NCI-H82 (cell line): ENCODE data around the gene GABRG2.
A peak's percentile ranks its signal among the peaks of the same experiment; 100 is the strongest.
"Not testable (repeated sequence)": the region's sequence is repeated elsewhere in the genome, so short reads cannot be mapped to it uniquely, and the experiment has no call there.

Experiments used
- DNase-seq: peaks from one replicate; lab custom pipeline; 2025; lab: John Stamatoyannopoulos, UW

The GABRG2 gene

DNA sequence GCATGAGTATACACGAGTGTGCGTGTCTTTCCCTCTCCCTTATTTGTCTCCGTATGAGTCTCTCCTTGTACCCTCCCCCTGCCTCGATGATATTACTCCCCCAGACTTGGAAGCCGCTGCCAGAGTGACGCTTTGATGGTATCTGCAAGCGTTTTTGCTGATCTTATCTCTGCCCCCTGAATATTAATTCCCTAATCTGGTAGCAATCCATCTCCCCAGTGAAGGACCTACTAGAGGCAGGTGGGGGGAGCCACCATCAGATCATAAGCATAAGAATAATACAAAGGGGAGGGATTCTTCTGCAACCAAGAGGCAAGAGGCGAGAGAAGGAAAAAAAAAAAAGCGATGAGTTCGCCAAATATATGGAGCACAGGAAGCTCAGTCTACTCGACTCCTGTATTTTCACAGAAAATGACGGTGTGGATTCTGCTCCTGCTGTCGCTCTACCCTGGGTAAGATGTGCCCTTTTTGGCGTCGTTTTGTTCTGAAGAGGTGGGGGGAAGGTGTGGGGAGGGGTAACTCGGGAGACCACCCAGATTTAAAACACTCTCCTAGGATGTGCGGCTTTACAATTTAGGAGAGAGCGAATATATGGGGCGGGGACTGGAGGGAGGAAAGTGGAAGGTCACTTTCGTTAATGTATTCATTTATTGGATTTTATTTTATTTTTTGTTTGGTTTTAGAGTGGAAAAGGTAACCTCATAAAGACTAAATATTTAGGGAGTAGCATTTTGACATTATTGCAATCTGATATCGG is at the start of gene GABRG2:
TSS of gene GABRG2 (plus strand) at position 119 of the 757 bp plus-strand sequence. CDS start at position 346, 227 bp downstream.
- DNase-seq = peak; percentile 19

DNA sequence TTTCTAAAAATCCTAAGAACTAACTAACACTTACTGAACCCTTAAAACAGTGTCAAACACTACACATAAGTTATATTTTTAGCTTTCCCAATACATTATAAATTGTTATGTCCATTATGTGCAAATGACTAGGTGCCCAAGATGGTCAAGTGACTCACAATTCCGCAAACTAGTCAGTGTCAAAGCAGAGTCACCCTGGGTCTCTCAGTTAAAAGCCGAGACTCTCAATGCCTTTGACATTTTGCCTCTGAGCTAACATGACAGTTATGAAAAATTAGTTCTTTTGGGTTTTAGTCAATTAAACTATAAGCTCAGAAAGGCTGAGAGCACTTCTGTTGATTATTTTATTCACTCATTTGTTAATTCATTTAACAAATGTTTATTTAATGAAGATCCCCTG is 42.3 kb upstream of the GABRG2 start:
- DNase-seq = no peak

DNA sequence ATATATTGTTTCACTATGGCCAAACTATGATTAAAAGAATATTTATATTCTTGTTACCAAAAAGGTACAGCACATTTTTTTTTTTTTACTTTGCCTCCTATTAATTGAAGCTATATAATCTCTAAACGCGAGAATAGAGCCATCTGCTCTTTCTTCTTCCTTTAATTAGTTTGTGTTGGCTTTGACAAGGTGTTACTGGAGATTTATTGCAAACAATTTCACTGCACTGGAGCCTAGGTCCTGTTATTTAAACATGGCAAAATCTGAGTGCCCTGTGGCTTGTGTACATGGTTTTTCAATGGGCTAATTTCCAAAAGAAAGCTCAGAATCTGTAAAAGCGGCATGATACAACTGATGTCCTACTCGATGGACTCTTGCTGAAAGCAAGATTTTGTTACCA is 40.8 kb upstream of the GABRG2 start:
- peak; percentile 78 for DNase-seq

DNA sequence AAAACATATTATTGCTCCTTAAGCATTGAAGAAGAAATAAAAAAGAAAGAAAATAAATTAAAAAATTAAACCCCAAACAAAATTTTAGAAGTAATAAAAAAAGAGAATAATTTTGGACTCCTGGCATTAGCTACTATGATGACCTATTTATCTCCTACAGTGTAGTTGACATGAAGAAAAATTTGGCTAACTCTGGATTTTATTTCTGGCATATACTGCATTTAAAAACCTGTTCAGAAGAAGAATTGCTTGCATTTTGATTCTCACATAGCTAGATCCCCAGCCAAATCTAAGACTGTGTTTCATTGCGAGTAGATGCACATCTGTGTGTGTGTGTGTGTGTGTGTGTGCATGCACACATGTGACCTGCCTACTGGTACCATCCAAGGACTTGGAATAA is 30.1 kb upstream of the GABRG2 start:
- no peak for DNase-seq

DNA sequence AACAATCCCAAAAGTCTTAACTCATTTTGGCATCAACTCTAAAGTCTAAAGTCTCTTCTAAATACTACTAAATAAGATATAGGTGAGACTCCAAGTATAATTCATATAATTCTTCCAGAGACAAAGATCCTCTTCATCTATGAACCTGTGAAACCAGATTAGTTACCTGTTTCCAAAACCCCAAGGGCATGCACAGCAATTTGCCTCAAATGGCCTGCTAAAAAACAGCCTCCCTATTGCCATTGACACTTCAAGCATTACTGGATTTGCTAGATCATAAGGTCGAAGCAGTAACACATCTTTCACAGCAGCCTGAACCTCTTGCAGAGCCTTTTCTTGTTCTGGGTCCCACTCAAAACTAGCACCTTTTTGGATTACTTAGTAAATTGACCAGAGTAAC is 20.3 kb upstream of the GABRG2 start:
- no peak for DNase-seq

DNA sequence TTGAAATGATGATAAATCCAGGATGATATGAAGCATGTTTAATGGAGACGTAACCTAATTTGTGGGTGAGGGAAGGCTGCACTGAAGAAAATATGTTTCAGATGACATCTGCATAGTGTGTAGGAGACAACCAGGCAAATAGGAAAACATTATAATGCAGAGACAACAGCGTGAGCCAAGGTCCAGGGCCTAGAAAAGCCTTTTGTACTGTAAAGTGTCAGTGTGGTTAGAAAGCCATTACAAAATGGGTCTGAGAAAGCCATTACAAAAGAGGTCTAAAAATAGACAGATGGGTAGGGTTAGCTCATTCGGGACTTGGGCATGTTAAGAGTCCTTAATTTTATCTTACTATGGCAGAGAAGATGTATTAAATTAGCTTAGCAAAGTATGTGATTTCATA is 14.9 kb upstream of the GABRG2 start:
- no peak for DNase-seq

DNA sequence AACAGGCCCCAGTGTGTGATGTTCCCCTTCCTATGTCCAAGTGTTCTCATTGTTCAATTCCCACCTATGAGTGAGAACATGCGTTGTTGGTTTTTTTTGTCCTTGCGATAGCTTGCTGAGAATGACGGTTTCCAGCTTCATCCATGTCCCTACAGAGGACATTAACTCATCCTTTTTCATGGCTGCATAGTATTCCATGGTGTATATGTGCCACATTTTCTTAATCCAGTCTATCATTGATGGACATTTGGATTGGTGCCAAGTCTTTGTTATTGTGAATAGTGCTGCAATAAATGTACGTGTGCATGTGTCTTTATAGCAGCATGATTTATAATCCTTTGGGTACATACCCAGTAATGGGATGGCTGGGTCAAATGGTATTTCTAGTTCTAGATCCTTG is 12.5 kb upstream of the GABRG2 start:
- not testable (repeated sequence) for DNase-seq

DNA sequence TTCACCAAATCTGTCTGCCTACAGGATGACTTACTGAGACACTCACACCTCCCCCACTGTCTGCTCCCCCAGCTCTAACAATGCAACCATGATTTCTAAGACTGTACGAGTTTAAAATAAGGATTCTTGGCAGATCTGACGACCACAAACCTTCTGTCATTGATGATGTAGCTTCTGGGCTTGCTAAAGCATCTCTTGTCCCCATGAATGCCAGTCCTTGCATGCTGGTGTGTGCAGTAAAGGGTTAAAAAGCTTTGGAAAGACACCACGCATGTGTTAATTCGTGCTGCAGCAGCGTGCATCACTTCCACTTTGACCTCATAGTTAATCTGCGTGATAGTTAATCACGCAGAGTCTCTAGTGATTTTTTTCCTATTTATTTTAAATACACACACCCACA is 411 bp upstream of the GABRG2 start:
- DNase-seq = peak; percentile 14

DNA sequence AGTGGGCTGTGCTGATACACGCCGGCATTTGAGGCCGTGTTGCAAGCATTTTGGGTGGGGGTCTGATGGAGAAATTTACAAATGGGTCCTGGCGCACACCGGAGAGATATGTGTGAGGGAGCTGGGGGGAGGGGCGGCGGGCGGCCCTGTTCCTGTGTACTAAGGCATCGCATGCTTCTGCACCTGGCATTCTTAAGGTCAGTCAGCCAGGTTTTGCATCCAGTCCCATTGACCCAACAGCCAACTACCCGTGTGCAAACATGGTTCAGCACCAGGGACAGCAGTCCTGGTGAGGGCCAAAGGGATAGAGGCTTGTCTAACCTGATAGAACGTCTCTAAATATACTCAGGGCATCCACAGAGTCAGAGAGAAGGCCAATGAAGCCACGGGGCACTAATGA is 839 bp downstream of the GABRG2 start:
- DNase-seq = peak; percentile 24

DNA sequence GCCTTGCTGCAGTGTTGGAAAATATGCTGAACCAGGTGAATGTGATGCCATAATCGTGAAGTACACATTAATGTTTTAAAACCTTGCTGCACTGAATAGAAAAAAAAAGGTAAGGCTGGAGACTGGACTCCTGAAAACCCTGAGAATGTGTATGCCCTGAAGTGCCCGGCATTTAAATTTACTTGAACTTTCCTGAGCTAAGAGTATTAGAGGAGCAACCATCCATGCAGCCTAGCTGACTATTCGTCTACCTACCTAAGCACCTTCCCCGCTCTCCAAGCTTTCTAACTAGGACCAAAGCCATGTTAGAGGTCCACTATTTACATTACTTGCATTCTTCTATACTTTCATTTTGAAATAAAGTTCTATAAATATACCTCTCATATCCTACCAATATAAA is 1.4 kb downstream of the GABRG2 start:
- DNase-seq = no peak

DNA sequence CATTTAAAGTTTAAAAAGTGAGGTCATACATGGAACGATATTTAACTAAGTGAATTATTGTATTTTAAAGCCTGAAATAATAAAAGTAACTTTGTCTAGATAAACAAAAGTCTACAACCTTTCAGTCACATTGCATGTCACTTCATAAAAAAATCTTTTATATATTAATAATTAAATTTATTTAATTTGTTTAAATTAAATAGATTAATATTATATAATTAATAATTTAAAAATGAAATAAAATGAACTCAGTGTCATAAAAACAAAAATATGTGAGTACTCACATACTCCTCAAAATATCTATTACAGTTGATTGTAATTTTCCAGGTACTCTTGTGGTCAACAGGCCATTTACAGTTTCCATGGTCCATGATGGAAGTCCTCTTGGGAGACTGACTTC is 11.2 kb downstream of the GABRG2 start:
- no peak for DNase-seq

DNA sequence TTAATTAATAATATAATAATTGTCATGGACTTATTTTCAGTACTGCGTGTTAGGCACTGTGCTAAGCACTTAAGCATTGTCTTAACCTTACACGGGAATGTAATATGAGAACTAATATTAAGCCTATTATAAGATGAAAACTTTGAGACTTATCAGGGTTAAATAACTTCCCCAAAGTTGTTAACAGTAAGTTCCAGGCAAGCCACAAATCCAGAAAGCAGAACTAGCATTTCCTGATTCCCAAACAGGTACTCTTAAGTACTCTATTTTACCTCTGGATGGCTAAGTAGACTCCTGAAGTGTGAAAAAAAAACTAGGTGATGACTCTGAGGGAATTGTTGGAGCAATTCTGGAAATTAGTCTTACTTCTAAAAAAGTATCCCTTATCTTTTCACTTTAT is 23.8 kb downstream of the GABRG2 start:
- no peak for DNase-seq

DNA sequence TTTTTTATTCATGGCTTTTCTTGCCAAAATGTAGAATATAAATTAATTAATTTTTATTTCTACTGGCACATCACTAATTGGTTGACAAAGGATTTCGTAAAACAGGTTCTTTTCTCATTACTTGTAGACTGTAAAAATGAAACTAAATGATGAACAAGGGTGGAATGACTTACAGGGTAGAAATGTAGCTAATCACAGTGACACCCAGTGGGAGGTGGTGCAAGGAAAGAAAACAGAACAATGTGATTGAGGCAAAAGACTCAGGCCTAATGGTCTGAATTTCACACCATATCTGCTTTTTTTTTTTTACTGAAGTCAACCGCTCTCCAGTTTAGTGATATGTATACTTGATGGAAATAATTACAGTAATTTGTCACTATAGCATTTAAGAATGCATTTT is 28.9 kb downstream of the GABRG2 start:
- DNase-seq = no peak

DNA sequence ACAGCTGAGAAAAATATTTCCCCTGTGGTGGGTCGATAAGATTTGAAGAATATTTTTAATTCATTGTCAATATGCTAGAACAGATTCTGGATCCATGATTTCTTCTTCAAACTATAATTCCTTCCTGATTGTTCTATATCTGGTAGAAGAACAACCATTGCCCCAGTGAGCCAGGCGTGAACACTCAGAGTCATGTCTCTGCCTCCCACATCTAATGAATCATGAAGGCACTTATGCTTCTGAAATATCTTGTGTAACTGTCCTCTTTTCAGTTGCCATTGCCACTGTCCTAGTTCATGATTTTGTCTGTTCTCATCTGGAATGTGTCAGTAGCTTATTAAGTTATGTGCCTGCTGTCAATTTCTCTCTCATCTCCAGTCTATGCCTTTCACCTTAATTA is 40.0 kb downstream of the GABRG2 start:
- DNase-seq = no peak

DNA sequence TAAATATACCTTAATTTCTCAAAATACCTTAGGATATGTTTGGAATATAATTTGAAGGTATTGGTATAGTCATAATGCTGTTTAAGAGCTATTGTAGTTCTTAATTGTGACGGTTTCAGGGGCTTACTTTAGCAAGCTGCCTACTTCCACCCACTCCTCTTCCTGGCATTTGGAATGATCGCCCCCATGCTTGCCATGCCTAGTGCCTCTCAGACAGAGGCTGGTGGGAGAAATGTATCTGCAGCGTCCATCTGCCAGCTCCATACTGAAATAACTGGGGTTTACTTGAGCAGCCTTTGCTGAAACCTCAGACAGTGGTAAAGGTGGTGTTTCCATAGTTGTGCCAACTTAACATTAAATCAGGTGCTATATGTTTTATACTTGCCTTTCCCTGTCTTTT is 52.2 kb downstream of the GABRG2 start:
- DNase-seq = no peak

DNA sequence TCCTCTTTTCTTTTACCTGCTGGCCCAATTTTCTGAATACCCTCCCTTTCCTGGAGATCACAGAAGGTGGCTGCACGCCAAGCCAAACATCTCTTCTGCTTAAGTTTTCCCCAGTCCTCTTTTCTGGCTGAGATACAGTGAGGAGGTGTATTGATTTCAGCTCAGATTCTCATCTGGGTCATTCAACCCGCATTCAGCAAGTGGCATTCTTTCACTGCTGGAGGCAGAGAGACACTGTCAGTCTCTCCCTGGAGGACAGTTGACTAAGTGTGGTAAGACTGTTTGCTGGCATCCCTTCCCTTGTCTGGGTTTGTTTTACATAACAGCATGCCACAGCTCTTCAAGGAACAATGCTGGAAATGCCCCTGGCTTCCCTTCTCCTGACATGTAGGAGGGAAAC is 60.5 kb downstream of the GABRG2 start:
- DNase-seq = no peak

DNA sequence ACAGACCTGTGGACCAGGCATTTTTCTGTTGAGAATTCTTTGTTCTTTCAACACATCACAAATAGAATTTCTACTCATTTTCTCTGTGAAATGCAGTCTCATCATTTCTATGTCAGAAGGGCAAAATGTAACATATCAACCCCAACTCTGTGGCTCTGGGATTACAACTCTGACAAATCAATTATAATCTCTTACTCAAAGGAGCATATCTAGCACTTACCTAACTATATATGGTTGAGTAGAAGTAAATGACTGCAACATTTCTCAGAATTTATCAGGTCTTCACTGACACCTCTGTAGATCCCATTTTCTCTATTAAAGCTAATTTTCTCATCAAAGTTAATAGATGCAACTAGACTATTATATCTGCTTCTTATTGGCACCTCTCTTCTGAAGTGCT is 64.8 kb downstream of the GABRG2 start:
- DNase-seq = no peak

DNA sequence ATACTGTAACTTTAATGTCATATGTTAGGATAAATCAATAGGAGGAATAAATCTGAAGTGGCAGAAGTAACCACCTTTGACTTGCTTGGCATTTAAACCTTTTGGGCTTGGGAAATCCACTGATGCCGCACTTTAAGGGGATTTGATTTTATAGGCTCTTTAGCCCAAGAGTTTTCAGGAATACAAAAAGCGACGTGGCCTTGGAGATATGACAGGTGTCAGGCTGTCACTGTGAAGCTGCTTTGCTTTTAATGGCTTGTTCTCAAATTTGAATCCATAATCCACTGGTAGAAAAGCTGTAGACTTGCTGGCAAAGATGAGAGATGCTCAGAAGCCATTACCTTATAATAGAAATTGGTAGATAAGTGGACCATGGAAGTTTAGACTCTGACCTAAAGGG is 71.6 kb downstream of the GABRG2 start:
- peak; percentile 29 for DNase-seq

DNA sequence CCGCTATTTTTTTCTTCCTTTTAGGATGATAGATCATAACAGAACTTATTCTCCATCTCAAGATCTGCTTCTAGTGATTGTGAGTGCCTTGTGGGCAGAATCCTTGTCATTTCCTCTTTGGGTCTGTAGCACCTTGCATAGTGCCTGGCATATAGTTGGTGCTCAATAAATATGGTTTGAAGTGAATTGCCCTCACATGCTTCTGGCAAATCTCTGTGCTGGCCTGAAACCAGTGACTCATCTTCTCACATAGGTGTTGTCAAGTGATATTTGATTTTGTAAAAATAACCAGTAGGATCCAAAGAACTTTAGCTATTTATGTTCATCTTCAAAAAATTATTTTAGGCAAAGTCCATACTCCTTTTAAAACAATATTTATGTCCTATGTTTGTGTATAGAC is 86.7 kb downstream of the GABRG2 start:
- DNase-seq = no peak

DNA sequence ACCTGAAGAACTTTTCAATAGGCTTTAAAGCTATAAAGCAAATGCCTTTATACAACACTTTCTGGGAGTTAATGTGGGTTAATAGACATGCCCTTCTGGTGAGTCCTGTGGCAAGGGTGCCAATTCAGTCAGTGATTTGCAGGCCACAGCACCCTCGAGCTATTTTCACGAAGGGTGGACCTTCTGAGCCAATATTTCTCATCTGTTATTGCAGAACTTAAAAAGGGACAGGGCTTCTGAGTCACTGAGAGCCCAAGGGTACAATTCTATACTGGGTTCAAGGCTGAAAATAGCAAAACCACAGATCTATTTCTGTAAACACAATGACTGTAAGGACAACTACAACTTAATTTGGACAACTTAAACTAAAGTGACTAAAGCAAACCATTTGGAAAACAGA is 92.8 kb downstream of the GABRG2 start:
- no peak for DNase-seq

DNA sequence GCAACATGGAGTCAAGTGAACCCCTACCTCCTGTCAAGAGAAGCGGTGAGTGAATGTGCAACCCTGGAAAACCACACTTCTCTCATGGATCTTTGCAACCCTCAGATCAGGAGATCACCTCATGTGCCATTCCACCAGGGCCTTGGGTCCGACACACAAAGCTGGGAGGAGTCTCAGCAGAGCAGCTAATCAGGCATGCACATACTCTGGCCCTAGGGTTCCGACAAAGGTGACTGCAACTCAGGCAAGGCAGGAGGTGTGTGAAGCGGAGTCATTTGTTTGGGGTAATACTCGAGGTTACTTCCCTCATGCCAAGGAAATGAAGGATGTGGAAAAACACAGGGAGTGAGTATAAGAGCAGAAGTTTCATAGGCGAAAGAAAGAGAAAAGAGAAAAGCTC is 96.1 kb downstream of the GABRG2 start:
- DNase-seq = no peak

DNA sequence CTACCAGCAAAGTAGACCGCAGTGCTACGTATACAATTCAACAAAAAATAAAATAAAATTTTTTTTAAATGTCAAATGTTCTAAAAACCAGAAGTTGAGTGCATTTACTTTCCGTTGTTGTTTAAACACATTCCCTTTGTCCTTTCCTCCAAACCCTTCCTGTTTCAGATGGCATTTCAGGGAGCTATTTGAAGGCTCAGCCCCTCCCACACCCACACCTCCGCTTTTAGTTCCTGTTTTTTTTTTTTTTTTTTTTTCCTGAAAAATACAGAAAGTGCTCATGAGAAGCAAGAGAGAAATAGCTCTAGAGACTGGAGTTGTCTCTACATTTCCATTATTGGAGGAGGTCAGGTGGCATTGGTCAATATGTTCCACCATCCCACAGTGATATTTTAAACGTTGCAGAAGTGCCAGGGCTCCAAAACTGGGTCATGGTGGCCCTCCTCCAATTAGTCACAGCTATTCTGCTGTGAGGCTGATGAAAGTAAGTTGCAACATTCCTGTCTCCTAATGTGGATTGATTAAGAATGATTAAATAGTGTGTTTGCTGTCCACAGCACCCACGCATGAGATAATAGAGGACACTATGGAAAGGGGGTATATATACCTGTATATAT is 106.9 kb downstream of the GABRG2 start:
- no peak for DNase-seq

DNA sequence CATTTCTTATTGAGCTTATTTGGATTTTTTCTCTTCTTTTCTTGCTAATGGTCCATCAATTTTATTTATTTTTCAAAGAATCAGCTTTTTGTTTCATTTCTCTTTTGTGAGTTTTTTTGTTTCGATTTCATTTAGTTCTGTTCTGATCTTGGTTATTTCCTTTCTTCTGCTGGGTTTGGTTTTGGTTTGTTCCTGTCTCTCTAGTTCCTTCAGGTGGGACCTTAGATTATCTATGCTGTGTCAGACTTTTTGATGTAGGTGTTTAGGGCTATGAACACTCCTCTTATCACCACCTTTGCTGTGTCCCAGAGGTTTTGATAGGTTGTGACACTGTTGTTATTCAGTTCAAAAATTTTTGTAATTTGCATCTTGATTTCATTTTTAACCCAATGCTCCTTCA is 119.8 kb downstream of the GABRG2 start:
- no peak for DNase-seq

DNA sequence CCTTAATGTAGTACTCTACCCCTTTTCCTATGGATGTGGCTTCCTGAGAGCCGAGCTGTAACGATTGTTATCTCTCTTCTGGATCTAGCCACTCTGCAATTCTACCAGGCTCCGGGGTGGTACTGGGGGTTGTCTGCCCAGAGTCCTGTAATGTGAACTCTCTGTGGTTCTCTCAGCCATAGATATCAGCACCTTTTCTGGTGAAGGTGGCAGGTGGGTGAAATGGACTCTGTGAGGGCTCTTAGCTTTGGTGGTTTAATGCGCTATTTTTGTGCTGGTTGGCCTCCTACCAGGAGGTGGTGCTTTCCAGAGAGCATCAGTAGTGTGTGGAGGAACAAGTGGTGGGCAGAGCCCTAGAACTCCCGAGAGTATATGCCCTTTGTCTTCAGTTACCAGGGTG is 122.1 kb downstream of the GABRG2 start:
- no peak for DNase-seq
